IMR-90 (cell line): Measurements from ENCODE around the gene MILR1. TPM values are rescaled to one million over a fixed set of nuclear protein-coding genes. Genes with fewer than 3 reads are reported as not detected.

ENCODE experiments used
- ATAC-seq: fragments of 200-7000 bp; cut with Tn5 transposase; 2 replicates; pipeline ENCODE4 v1.9.1; 2020; ENCODE audit warnings: low read depth, mild to moderate bottlenecking, moderate library complexity
- BruUV-seq: library from RNA; stranded (reverse); fragments of 400-500 nt; replicated peaks from 2 replicates; lab custom pipeline; 2021; lab: Mats Ljungman, UMichigan
- CTCF ChIA-PET: fragments of 300-600 bp; formaldehyde crosslinking; extraction: SDS; loops from one replicate; lab custom pipeline; 2021; ENCODE audit warnings: antibody characterized with exemption; lab: Yijun Ruan, JAX
- POLR2A ChIA-PET: fragments of 300-600 bp; sonication (Branson Sonifier 250); formaldehyde crosslinking; loops from one replicate; lab custom pipeline; 2022; ENCODE audit warnings: antibody characterized with exemption; ENCODE audit not compliant: unreplicated experiment; lab: Charles Lee
- DNase-seq: peaks from one replicate; pipeline ENCODE4 v3.0.0; 2013
- H2AFZ ChIP-seq: replicated peaks from 2 replicates; pipeline ENCODE3; 2013; ENCODE audit warnings: low read length, mild to moderate bottlenecking; ENCODE audit not compliant: poor library complexity
- H2AK5ac ChIP-seq: 2 replicates; pipeline ENCODE4 v1.6.1; 2013; ENCODE audit warnings: low read depth, low read length, inconsistent platforms
- H2AK9ac ChIP-seq: replicated peaks from 2 replicates; pipeline ENCODE3; 2013; ENCODE audit warnings: mild to moderate bottlenecking, low read depth, low read length, moderate library complexity; ENCODE audit not compliant: poor library complexity
- H2BK120ac ChIP-seq: 2 replicates; pipeline ENCODE4 v1.6.1; 2013; ENCODE audit warnings: low read depth, low read length, inconsistent platforms
- H2BK15ac ChIP-seq: 3 replicates; pipeline ENCODE4 v1.6.1; 2013; ENCODE audit warnings: low read depth, low read length, inconsistent platforms
- H2BK20ac ChIP-seq: 2 replicates; pipeline ENCODE4 v1.6.1; 2013; ENCODE audit warnings: low read depth, mild to moderate bottlenecking, inconsistent platforms, low read length, moderate library complexity
- H2BK5ac ChIP-seq: 2 replicates; pipeline ENCODE4 v1.6.1; 2013; ENCODE audit warnings: mild to moderate bottlenecking, low read depth, low read length, inconsistent platforms; ENCODE audit not compliant: poor library complexity, severe bottlenecking
- H3K14ac ChIP-seq: replicated peaks from 2 replicates; pipeline ENCODE4 v1.6.1; 2013; ENCODE audit warnings: low read depth, low read length, inconsistent platforms
- H3K18ac ChIP-seq: 2 replicates; pipeline ENCODE4 v1.6.1; 2013; ENCODE audit warnings: low read depth, low read length, control low read depth
- H3K23ac ChIP-seq: 2 replicates; pipeline ENCODE4 v1.6.1; 2013; ENCODE audit warnings: low read depth, low read length, inconsistent platforms
- H3K27ac ChIP-seq: 2 replicates; pipeline ENCODE4 v1.5.1; 2013; ENCODE audit warnings: mild to moderate bottlenecking, control low read depth, low read length; ENCODE audit not compliant: insufficient read depth
- H3K27me3 ChIP-seq: 2 replicates; pipeline ENCODE4 v1.6.1; 2013; ENCODE audit warnings: low read length; ENCODE audit not compliant: control insufficient read depth, insufficient read depth
- H3K36me3 ChIP-seq: 2 replicates; pipeline ENCODE4 v1.6.1; 2013; ENCODE audit warnings: low read length, mixed read lengths; ENCODE audit not compliant: control insufficient read depth, insufficient read depth
- H3K4ac ChIP-seq: 2 replicates; pipeline ENCODE4 v1.6.1; 2013; ENCODE audit warnings: low read depth, low read length, inconsistent platforms
- H3K4me1 ChIP-seq: 2 replicates; pipeline ENCODE4 v1.6.1; 2013; ENCODE audit warnings: low read length, mixed read lengths; ENCODE audit not compliant: control insufficient read depth, insufficient read depth
- H3K4me2 ChIP-seq: 2 replicates; pipeline ENCODE4 v1.6.1; 2013; ENCODE audit warnings: low read depth, mild to moderate bottlenecking, control low read depth, low read length, moderate library complexity
- H3K4me3 ChIP-seq: 2 replicates; pipeline ENCODE4 v1.5.1; 2013; ENCODE audit warnings: low read depth, mild to moderate bottlenecking, control low read depth, low read length, moderate library complexity; ENCODE audit not compliant: insufficient read depth
- H3K56ac ChIP-seq: 2 replicates; pipeline ENCODE4 v1.6.1; 2013; ENCODE audit warnings: low read length, inconsistent platforms; ENCODE audit not compliant: insufficient read depth; ENCODE audit errors: extremely low read depth
- H3K79me1 ChIP-seq, 2 experiments: 2 replicates each; pipeline ENCODE4 v1.6.1; 2013; ENCODE audit warnings: low read length in 2 of 2, inconsistent platforms in 1 of 2, low read depth in 1 of 2
- H3K9ac ChIP-seq: 2 replicates; pipeline ENCODE4 v1.6.1; 2013; ENCODE audit warnings: low read depth, low read length, control low read depth
- H3K9me1 ChIP-seq: 2 replicates; pipeline ENCODE4 v1.6.1; 2013; ENCODE audit warnings: low read length, inconsistent platforms; ENCODE audit not compliant: insufficient read depth
- H3K9me3 ChIP-seq: 2 replicates; pipeline ENCODE4 v1.6.1; 2013; ENCODE audit warnings: low read length; ENCODE audit not compliant: control insufficient read depth, insufficient read depth
- H4K20me1 ChIP-seq: 2 replicates; pipeline ENCODE4 v1.6.1; 2013; ENCODE audit warnings: low read length, inconsistent platforms; ENCODE audit not compliant: insufficient read depth
- H4K5ac ChIP-seq: 2 replicates; pipeline ENCODE4 v1.6.1; 2013; ENCODE audit warnings: mild to moderate bottlenecking, low read depth, low read length, control low read depth
- H4K8ac ChIP-seq, 2 experiments: 2 replicates each; pipeline ENCODE4 v1.6.1; 2013; ENCODE audit warnings: low read depth in 2 of 2, low read length in 2 of 2, control low read depth in 1 of 2, inconsistent platforms in 1 of 2
- H4K91ac ChIP-seq: 2 replicates; pipeline ENCODE4 v1.6.1; 2013; ENCODE audit warnings: low read depth, low read length, inconsistent platforms; ENCODE audit not compliant: insufficient read depth
- BHLHE40 ChIP-seq: fragments of 150-350 bp; IDR thresholded peaks from 2 replicates; pipeline ENCODE4 v1.6.1; 2016; ENCODE audit warnings: mild to moderate bottlenecking, low read depth, low read length
- CEBPB ChIP-seq: IDR thresholded peaks from 2 replicates; pipeline ENCODE4 v1.6.1; 2012; ENCODE audit warnings: low read depth, low read length, improper control_type of control experiment
- CHD1 ChIP-seq: IDR thresholded peaks from 2 replicates; pipeline ENCODE4 v1.6.1; 2012; ENCODE audit warnings: low read depth, low read length, improper control_type of control experiment
- CTCF ChIP-seq: conservative IDR thresholded peaks from 2 replicates; pipeline ENCODE4 v1.5.1; 2012; ENCODE audit warnings: mild to moderate bottlenecking, low read depth, low read length, improper control_type of control experiment
- ELK1 ChIP-seq: fragments of 150-350 bp; IDR thresholded peaks from 2 replicates; pipeline ENCODE4 v1.6.1; 2016; ENCODE audit warnings: low read depth, mild to moderate bottlenecking, low read length, moderate library complexity, borderline replicate concordance
- FOS ChIP-seq: fragments of 150-350 bp; IDR thresholded peaks from 2 replicates; pipeline ENCODE4 v1.6.1; 2016; ENCODE audit warnings: low read depth, low read length
- MAZ ChIP-seq: IDR thresholded peaks from 2 replicates; pipeline ENCODE4 v1.6.1; 2012; ENCODE audit warnings: low read depth, mild to moderate bottlenecking, low read length, improper control_type of control experiment, moderate library complexity, borderline replicate concordance
- MXI1 ChIP-seq: IDR thresholded peaks from 2 replicates; pipeline ENCODE4 v1.6.1; 2012; ENCODE audit warnings: low read depth, mild to moderate bottlenecking, low read length, moderate library complexity, borderline replicate concordance
- NFE2L2 ChIP-seq: fragments of 150-350 bp; IDR thresholded peaks from 2 replicates; pipeline ENCODE4 v1.6.1; 2016; ENCODE audit warnings: low read depth, mild to moderate bottlenecking, low read length
- RCOR1 ChIP-seq: IDR thresholded peaks from 2 replicates; pipeline ENCODE4 v1.6.1; 2012; ENCODE audit warnings: mild to moderate bottlenecking, low read length, improper control_type of control experiment; ENCODE audit not compliant: insufficient replicate concordance
- RFX5 ChIP-seq: IDR thresholded peaks from 2 replicates; pipeline ENCODE4 v1.8.0; 2012; ENCODE audit warnings: low read depth, mild to moderate bottlenecking, low read length, moderate library complexity
- SMC3 ChIP-seq: fragments of 150-350 bp; IDR thresholded peaks from 2 replicates; pipeline ENCODE4 v1.6.1; 2016; ENCODE audit warnings: low read depth, mild to moderate bottlenecking, antibody characterized with exemption, low read length, moderate library complexity
- USF2 ChIP-seq: fragments of 150-350 bp; IDR thresholded peaks from 2 replicates; pipeline ENCODE4 v1.6.1; 2017; ENCODE audit warnings: mild to moderate bottlenecking, antibody characterized with exemption, low read length, low read depth
- WGBS, 2 experiments: methylation state at CpG; one replicate each; pipeline versions ENCODE4 v1.1.5 to v1.1.7; 2013; ENCODE audit warnings: missing lambda C conversion rate in 2 of 2; ENCODE audit not compliant: insufficient read length in 1 of 2; ENCODE audit errors: extremely low coverage in 2 of 2; 5-methylcytosine and 5-hydroxymethylcytosine counted together
- dilution Hi-C: fragments of 300-500 bp; cut with HindIII; formaldehyde crosslinking; loops from one replicate; pipeline ENCODE4 v1.14.3; 2018; ENCODE audit warnings: low sequenced_read_pairs; ENCODE audit not compliant: unreplicated experiment
- in situ Hi-C: fragments of 300-500 bp; cut with MboI; formaldehyde crosslinking; loops from 3 replicates; pipeline ENCODE4 v1.14.3; 2019; ENCODE audit warnings: low sequenced_read_pairs, inconsistent platforms, mixed read lengths
- intact Hi-C: fragments of 100-400 bp; cut with micrococcal nuclease; formaldehyde crosslinking; loops from 2 replicates; pipeline ENCODE4 v1.10.0; 2022
- polyA plus RNA-seq, 3 experiments: library from polyadenylated mRNA; depleted of rRNA; stranded (reverse); fragments of >200 nt; gene quantifications; 2 replicates each; pipeline ENCODE4 v1.2.3, GENCODE V29; 2012; ENCODE audit warnings: low replicate concordance in 1 of 3
- total RNA-seq: library from RNA; depleted of rRNA; stranded (reverse); fragments of >200 nt; gene quantifications from 2 replicates; pipeline ENCODE4 v1.2.3, GENCODE V29; 2012

The MILR1 gene
- total and polyA plus RNA-seq, 2 of the 4 experiments (the other 2 are of a cell fraction), result 0.36 to 0.44 TPM

GRCh38 chr17:64431534-64431933 lies 17.4 kb upstream of the MILR1 start:
- H3K4ac ChIP-seq, result no peak overlapping the region
- intact Hi-C loops, result no loop called here
- ATAC-seq, result no peak
- H3K9me3 ChIP-seq, result no peaks in the 10 kb centered on the region
- no peaks in the 10 kb centered on the region for H3K36me3 ChIP-seq
- no peak overlapping the region for H3K23ac ChIP-seq
- dilution Hi-C loops, result no loop called here
- no peak overlapping the region for H2AFZ ChIP-seq
- no peak overlapping the region for H3K9ac ChIP-seq
- WGBS, 2 experiments, result 93% methylated on average over 3 of the region's 6 CpGs; no CpG with 5 or more reads in 1 of the 2 experiments
- TF ChIP-seq BHLHE40 (no peak), FOS (no peak), RFX5 (no peak), CTCF (no peak), CEBPB (no peak), CHD1 (no peak), SMC3 (no peak), RCOR1 (no peak), MXI1 (no peak), MAZ (no peak), USF2 (no peak), NFE2L2 (no peak), ELK1 (no peak)
- no peaks in the 10 kb centered on the region for H3K79me1 ChIP-seq
- no peak overlapping the region for H2BK15ac ChIP-seq
- H4K91ac ChIP-seq, result no peak overlapping the region
- H4K5ac ChIP-seq, result no peak overlapping the region
- in situ Hi-C loops, result no loop called here
- DNase-seq, result no peak
- ChIA-PET CTCF (no interaction called here), POLR2A (no interaction called here)
- no TSS peak for BruUV-seq
- H3K18ac ChIP-seq, result no peak overlapping the region
- H3K27ac ChIP-seq, result no peak overlapping the region
- H3K4me3 ChIP-seq, result no peak overlapping the region
- no peak overlapping the region for H2AK9ac ChIP-seq
- no peaks in the 10 kb centered on the region for H3K4me1 ChIP-seq
- peaks cover 25% of the 10 kb centered on the region for H3K27me3 ChIP-seq
- H2BK20ac ChIP-seq, result no peak overlapping the region
- no peaks in the 10 kb centered on the region for H3K9me1 ChIP-seq
- no peak overlapping the region for H3K4me2 ChIP-seq
- no peak overlapping the region for H4K8ac ChIP-seq
- no peak overlapping the region for H3K14ac ChIP-seq
- no peak overlapping the region for H3K56ac ChIP-seq
- H4K20me1 ChIP-seq, result no peaks in the 10 kb centered on the region
- H2BK5ac ChIP-seq, result no peak overlapping the region
- no peak overlapping the region for H2BK120ac ChIP-seq
- H2AK5ac ChIP-seq, result no peak overlapping the region
